H1 (cell line): ENCODE results near the gene ISLR2. TPM values are rescaled to one million over a fixed set of nuclear protein-coding genes. Genes with fewer than 3 reads are reported as not detected.

Source experiments
- CTCF ChIA-PET: fragments of 300-600 bp; sonication (Branson Sonifier 250); formaldehyde crosslinking; loops from one replicate; lab custom pipeline; 2021; ENCODE audit not compliant: partially characterized antibody; lab: Charles Lee
- POLR2A ChIA-PET: fragments of 300-600 bp; sonication (Branson Sonifier 250); formaldehyde crosslinking; loops from one replicate; lab custom pipeline; 2021; ENCODE audit warnings: inconsistent platforms; ENCODE audit not compliant: partially characterized antibody; lab: Charles Lee
- DNase-seq, 2 experiments: peaks; one replicate each; pipeline versions ENCODE4 v3.0.0 to v3.0.0-alpha.2; 2010 to 2022; ENCODE audit warnings: low spot score in 2 of 2, low read depth in 1 of 2, mixed read lengths in 1 of 2
- FAIRE-seq: peaks from 2 replicates; lab custom pipeline; 2011; peaks lifted over from hg19 to GRCh38; lab: Jason Lieb, UNC
- H2AFZ ChIP-seq: 2 replicates; pipeline ENCODE4 v1.8.1; 2012; ENCODE audit warnings: low read length, inconsistent platforms
- H2AK5ac ChIP-seq: 2 replicates; pipeline ENCODE4 v1.6.1; 2013; ENCODE audit warnings: low read depth, low read length
- H2BK120ac ChIP-seq: replicated peaks from 2 replicates; pipeline ENCODE3; 2013; ENCODE audit warnings: low read depth, low read length, inconsistent platforms
- H2BK12ac ChIP-seq: 2 replicates; pipeline ENCODE4 v1.6.1; 2013; ENCODE audit warnings: low read depth, low read length
- H2BK15ac ChIP-seq: 2 replicates; pipeline ENCODE4 v1.6.1; 2013; ENCODE audit warnings: low read length
- H2BK20ac ChIP-seq: 2 replicates; pipeline ENCODE4 v1.6.1; 2013; ENCODE audit warnings: low read length
- H2BK5ac ChIP-seq: 2 replicates; pipeline ENCODE4 v1.6.1; 2013; ENCODE audit warnings: low read depth, low read length
- H3K14ac ChIP-seq: 2 replicates; pipeline ENCODE4 v1.6.1; 2013; ENCODE audit warnings: inconsistent platforms; ENCODE audit not compliant: insufficient read length
- H3K18ac ChIP-seq: 2 replicates; pipeline ENCODE4 v1.6.1; 2013; ENCODE audit warnings: low read length; ENCODE audit errors: extremely low read depth
- H3K23ac ChIP-seq: 2 replicates; pipeline ENCODE4 v1.6.1; 2013; ENCODE audit warnings: inconsistent platforms; ENCODE audit not compliant: insufficient read length
- H3K23me2 ChIP-seq: 2 replicates; pipeline ENCODE4 v1.6.1; 2013; ENCODE audit warnings: low read depth, low read length
- H3K27ac ChIP-seq: 2 replicates; pipeline ENCODE4 v1.6.1; 2011; ENCODE audit warnings: low read depth, low read length, inconsistent platforms
- H3K27me3 ChIP-seq, 4 experiments: replicated peaks in 1 of 4; 1 replicate in 1 of 4; 2 replicates in 3 of 4; pipeline versions ENCODE4 v1.6.1 to v1.8.1; 2011 to 2013; ENCODE audit warnings: low read length in 3 of 4, mild to moderate bottlenecking in 3 of 4, inconsistent platforms in 2 of 4, mixed read lengths in 2 of 4, moderate library complexity in 1 of 4; ENCODE audit not compliant: control insufficient read depth in 3 of 4, insufficient read depth in 3 of 4; ENCODE audit errors: extremely low read depth in 1 of 4
- H3K36me3 ChIP-seq, 4 experiments: 2 replicates each; pipeline versions ENCODE4 v1.6.1 to v1.8.1; 2011 to 2013; ENCODE audit warnings: mild to moderate bottlenecking in 4 of 4, low read length in 3 of 4, moderate library complexity in 2 of 4, control low read depth in 1 of 4, inconsistent platforms in 1 of 4; ENCODE audit not compliant: insufficient read depth in 4 of 4, control insufficient read depth in 2 of 4
- H3K4ac ChIP-seq: replicated peaks from 2 replicates; pipeline ENCODE3; 2013; ENCODE audit warnings: low read length, low read depth, mixed read lengths, inconsistent platforms; ENCODE audit not compliant: insufficient read length
- H3K4me1 ChIP-seq, 4 experiments: replicated peaks in 1 of 4; 1 replicate in 1 of 4; 2 replicates in 3 of 4; pipeline versions ENCODE4 v1.6.1 to v1.8.1; 2011 to 2013; ENCODE audit warnings: low read length in 3 of 4, inconsistent platforms in 2 of 4, mixed read lengths in 1 of 4; ENCODE audit not compliant: insufficient read depth in 4 of 4, control insufficient read depth in 3 of 4
- H3K4me2 ChIP-seq, 2 experiments: 2 replicates each; pipeline versions ENCODE4 v1.6.1 to v1.8.1; 2011 to 2013; ENCODE audit warnings: low read depth in 2 of 2, low read length in 2 of 2, control low read depth in 1 of 2, inconsistent platforms in 1 of 2, mild to moderate bottlenecking in 1 of 2; ENCODE audit not compliant: insufficient read depth in 1 of 2
- H3K4me3 ChIP-seq, 4 experiments: fragments of 200-600, 300-600 bp in 1 of 4; sonication (generic), shearing (Covaris generic), sonication (Bioruptor Twin) in 1 of 4; 2 replicates each; pipeline versions ENCODE4 v1.5.1 to v1.8.1; 2011 to 2016; ENCODE audit warnings: low read length in 4 of 4, low read depth in 3 of 4, control low read depth in 2 of 4, inconsistent platforms in 2 of 4, mild to moderate bottlenecking in 2 of 4, mixed read lengths in 1 of 4, moderate library complexity in 1 of 4; ENCODE audit not compliant: insufficient read depth in 2 of 4; ENCODE audit errors: extremely low read depth in 1 of 4
- H3K56ac ChIP-seq: replicated peaks from 2 replicates; pipeline ENCODE3; 2013; ENCODE audit warnings: low read depth, mild to moderate bottlenecking, mixed read lengths, low read length, inconsistent platforms; ENCODE audit not compliant: insufficient read length
- H3K79me1 ChIP-seq: 2 replicates; pipeline ENCODE4 v1.6.1; 2013; ENCODE audit warnings: low read depth, low read length, control low read depth
- H3K79me2 ChIP-seq, 2 experiments: 2 replicates each; pipeline versions ENCODE4 v1.6.1 to v1.8.1; 2012 to 2013; ENCODE audit warnings: low read length in 2 of 2, mild to moderate bottlenecking in 2 of 2, inconsistent platforms in 1 of 2; ENCODE audit not compliant: insufficient read depth in 2 of 2, control insufficient read depth in 1 of 2
- H3K9ac ChIP-seq, 4 experiments: replicated peaks in 1 of 4; 1 replicate in 1 of 4; 2 replicates in 3 of 4; pipeline versions ENCODE4 v1.6.1 to v1.8.1; 2011 to 2013; ENCODE audit warnings: low read depth in 3 of 4, low read length in 3 of 4, control low read depth in 2 of 4, mild to moderate bottlenecking in 2 of 4, moderate library complexity in 2 of 4, inconsistent platforms in 1 of 4; ENCODE audit errors: extremely low read depth in 1 of 4
- H3K9me3 ChIP-seq, 2 experiments: 2 replicates each; pipeline versions ENCODE4 v1.6.1 to v1.8.1; 2012 to 2013; ENCODE audit warnings: mild to moderate bottlenecking in 2 of 2, moderate library complexity in 2 of 2, control low read depth in 1 of 2, inconsistent platforms in 1 of 2, low read depth in 1 of 2, low read length in 1 of 2, mixed read lengths in 1 of 2; ENCODE audit not compliant: insufficient read depth in 2 of 2
- H4K20me1 ChIP-seq, 2 experiments: replicated peaks in 1 of 2; 2 replicates each; pipeline versions ENCODE3 to v1.8.1; 2011 to 2013; ENCODE audit warnings: inconsistent platforms in 2 of 2, low read length in 2 of 2, mild to moderate bottlenecking in 1 of 2; ENCODE audit not compliant: insufficient read depth in 2 of 2, control insufficient read depth in 1 of 2
- H4K5ac ChIP-seq: 2 replicates; pipeline ENCODE4 v1.6.1; 2013; ENCODE audit warnings: low read length, low read depth, mixed read lengths, inconsistent platforms; ENCODE audit not compliant: insufficient read length
- H4K8ac ChIP-seq: 2 replicates; pipeline ENCODE4 v1.8.0; 2013; ENCODE audit warnings: mild to moderate bottlenecking, moderate library complexity, low read length, inconsistent platforms; ENCODE audit not compliant: insufficient read depth; ENCODE audit errors: extremely low read depth
- H4K91ac ChIP-seq: replicated peaks from 2 replicates; pipeline ENCODE3; 2013; ENCODE audit warnings: low read length, mixed read lengths, inconsistent platforms; ENCODE audit not compliant: insufficient read length
- CHD2 ChIP-seq: IDR thresholded peaks from 2 replicates; pipeline ENCODE4 v1.6.1; 2012; ENCODE audit warnings: low read length, improper control_type of control experiment
- EGR1 ChIP-seq: IDR thresholded peaks from 2 replicates; pipeline ENCODE4 v1.6.1; 2011; ENCODE audit warnings: low read depth, low read length, borderline replicate concordance
- SRF ChIP-seq: IDR thresholded peaks from 2 replicates; pipeline ENCODE4 v1.6.1; 2011; ENCODE audit warnings: mild to moderate bottlenecking, low read depth, low read length, moderate library complexity
- TCF12 ChIP-seq: IDR thresholded peaks from 2 replicates; pipeline ENCODE4 v1.6.1; 2011; ENCODE audit warnings: low read depth, mild to moderate bottlenecking, low read length
- WGBS, 2 experiments: shearing (Covaris generic) in 1 of 2; methylation state at CpG; one replicate each; pipeline versions ENCODE4 v1.1.6 to v1.1.7; 2013 to 2015; ENCODE audit warnings: low lambda C conversion rate in 2 of 2, mixed read lengths in 2 of 2, inconsistent platforms in 1 of 2, low coverage in 1 of 2, missing lambda C conversion rate in 1 of 2; ENCODE audit not compliant: insufficient replicate concordance in 2 of 2, insufficient coverage in 1 of 2, insufficient read length in 1 of 2; ENCODE audit errors: extremely low coverage in 1 of 2, missing lambda C conversion rate in 1 of 2; 5-methylcytosine and 5-hydroxymethylcytosine counted together
- polyA plus RNA-seq, 7 experiments: library from polyadenylated mRNA; depleted of rRNA in 3 of 7; stranded (reverse) in 5 of 7; unstranded in 2 of 7; fragments of >200 nt in 5 of 7; fragments of 200-250 nt in 2 of 7; gene quantifications; 1 replicate in 5 of 7; 2 replicates in 1 of 7; 4 replicates in 1 of 7; pipeline versions ENCODE4 v1.2.1 to v1.2.3, GENCODE V29; 2011 to 2013; ENCODE audit warnings: missing spikeins in 2 of 7, mixed read lengths in 2 of 7
- total RNA-seq: library from RNA; stranded (reverse); fragmentation: NEBNext Ultra II Directional; extraction: Animal tissue kit (Norgen Biotek cat#: 25700); gene quantifications from 2 replicates; pipeline ENCODE4 v1.2.1, GENCODE V29; 2021

The ISLR2 gene
- total and polyA plus RNA-seq, 2 of the 8 experiments (the other 6 are each of a cell fraction or from before 2014, with no cell fraction given): 0.47 to 0.58 TPM

DNA sequence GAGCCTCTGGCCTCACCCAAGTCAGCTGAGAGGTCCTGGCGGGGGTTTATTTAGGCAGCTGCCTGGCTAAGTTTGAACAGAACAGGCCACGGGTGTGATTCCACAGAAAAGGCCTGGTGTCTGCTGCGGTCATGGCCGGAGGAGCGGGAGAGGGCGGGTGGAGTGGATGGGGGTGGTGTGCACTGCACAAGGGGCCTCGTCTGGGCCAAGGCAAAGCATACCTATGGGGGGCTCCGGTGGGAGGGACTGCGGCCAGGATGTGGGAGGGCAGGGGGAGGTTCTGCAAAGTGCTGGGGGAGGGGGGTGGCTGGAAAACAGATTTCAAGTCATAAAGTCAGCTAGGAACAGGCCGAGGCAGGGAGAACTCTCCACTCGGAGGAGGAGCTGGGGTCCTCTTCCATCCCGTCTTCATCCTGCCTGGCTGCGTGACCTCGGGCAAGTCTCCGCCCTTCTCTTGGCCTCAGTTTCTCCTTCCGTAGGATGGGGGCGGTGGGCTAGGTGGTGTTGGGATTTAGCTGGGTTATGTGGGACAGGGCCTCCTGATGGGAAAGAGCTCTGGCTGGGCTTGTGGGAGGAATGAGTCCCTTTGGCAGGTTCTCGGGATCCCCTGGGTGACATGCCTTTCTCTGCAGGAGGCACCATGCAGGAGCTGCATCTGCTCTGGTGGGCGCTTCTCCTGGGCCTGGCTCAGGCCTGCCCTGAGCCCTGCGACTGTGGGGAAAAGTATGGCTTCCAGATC is 44.0 kb downstream of the ISLR2 start:
- no peak overlapping the region for H2BK120ac ChIP-seq
- no peak overlapping the region for H3K4me2 ChIP-seq
- no peak overlapping the region for H4K91ac ChIP-seq
- H3K23me2 ChIP-seq: peaks cover 2% of the 10 kb centered on the region; the same call in 1 of the 2 replicates
- H2BK15ac ChIP-seq: no peak overlapping the region; the same call in 1 of the 2 replicates
- H3K27me3 ChIP-seq: no peaks in the 10 kb centered on the region; a peak in 3 of 7 replicates
- ChIA-PET CTCF (interaction anchor here (0.8 to 3.3 kb wide), 14 partner anchors 10 to 146 kb away, joined by 3 to 13 read pairs (median 6); partner anchors contain the start of gene STRA6), POLR2A (interaction anchor here (0.6 to 1.9 kb wide), 10 partner anchors 10 to 300 kb away, joined by 3 to 7 read pairs (median 4); partner anchors contain the start of gene STRA6)
- no peak for DNase-seq
- H3K23ac ChIP-seq: no peak overlapping the region
- H3K4me1 ChIP-seq: peaks cover 0 to 20% (median 12%) of the 10 kb centered on the region in 4 experiments; a peak in 5 of 7 replicates
- no peak overlapping the region for H3K18ac ChIP-seq
- no peaks in the 10 kb centered on the region for H3K79me1 ChIP-seq
- no peak overlapping the region for H3K4me3 ChIP-seq
- no peak overlapping the region for H3K27ac ChIP-seq
- 0 out of 2 replicates have a peak overlapping the region, but pooled peaks have one; percentile 16 for H2BK5ac ChIP-seq
- H4K20me1 ChIP-seq: peaks cover 0 to 2% of the 10 kb centered on the region in 2 experiments
- no peak overlapping the region for H2AK5ac ChIP-seq
- no peak overlapping the region for H4K5ac ChIP-seq
- no peak for FAIRE-seq
- TF ChIP-seq SRF (no peak), EGR1 (no peak), CHD2 (no peak), TCF12 (no peak)
- no peak overlapping the region for H3K56ac ChIP-seq
- no peaks in the 10 kb centered on the region for H3K79me2 ChIP-seq
- no peak overlapping the region for H2AFZ ChIP-seq
- H3K9me3 ChIP-seq: no peaks in the 10 kb centered on the region
- no peak overlapping the region for H3K4ac ChIP-seq
- no peak overlapping the region for H2BK20ac ChIP-seq
- H3K36me3 ChIP-seq: no peaks in the 10 kb centered on the region
- peak overlapping the region; percentile 81; the same call in 1 of the 2 replicates for H4K8ac ChIP-seq
- H2BK12ac ChIP-seq: peak overlapping the region; percentile 3; the same call in 1 of the 2 replicates
- no peak overlapping the region for H3K9ac ChIP-seq
- no peak overlapping the region for H3K14ac ChIP-seq
- WGBS, 2 experiments: 88% methylated on average over 19 of the region's 20 CpGs; no CpG with 5 or more reads in 1 of the 2 experiments
